ENCODE data around the gene NRCAM.

DNA sequence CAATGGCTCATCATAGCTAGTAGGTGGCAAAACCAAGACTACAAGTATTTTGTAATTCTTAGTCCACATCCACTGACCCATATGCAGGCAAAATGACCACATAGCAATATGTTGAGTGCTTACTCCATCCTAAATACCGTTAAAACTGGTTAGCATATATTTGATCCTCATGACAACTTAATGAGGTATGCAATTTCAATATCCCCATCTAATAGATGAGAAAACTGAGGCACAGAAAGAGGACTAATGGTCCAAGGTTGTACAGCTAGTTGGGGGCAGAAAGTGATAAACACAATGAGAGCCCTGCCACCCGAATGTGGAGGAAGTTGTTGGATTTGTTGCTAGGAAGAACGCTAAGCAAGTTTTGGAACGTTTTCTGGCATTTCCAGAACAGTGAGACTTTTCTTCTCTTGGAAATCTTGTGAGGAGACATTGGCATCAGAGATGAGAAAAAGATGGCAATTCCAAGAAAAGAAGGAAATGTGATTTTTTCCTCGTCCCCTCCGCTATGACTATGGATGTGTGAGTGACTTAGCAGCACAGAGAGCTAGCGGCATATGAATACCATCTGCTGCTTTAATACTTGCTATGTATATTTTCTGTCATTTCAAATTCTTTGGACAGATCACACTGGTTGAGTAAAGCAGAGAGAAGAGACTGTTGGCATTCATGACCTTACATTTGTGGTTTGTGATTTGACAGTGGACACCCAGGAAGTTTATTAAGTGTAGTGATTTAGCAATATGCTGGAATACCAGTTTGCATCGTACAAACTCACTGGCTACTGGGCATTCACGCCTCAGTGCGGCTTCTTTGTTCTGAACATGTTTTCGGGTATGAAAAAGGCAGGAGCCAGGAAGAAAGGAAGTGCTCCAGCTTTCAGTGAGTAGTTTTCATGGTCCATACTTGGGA lies 51.5 kb downstream of the NRCAM start:
- TF ChIP-seq, protein P1, sequence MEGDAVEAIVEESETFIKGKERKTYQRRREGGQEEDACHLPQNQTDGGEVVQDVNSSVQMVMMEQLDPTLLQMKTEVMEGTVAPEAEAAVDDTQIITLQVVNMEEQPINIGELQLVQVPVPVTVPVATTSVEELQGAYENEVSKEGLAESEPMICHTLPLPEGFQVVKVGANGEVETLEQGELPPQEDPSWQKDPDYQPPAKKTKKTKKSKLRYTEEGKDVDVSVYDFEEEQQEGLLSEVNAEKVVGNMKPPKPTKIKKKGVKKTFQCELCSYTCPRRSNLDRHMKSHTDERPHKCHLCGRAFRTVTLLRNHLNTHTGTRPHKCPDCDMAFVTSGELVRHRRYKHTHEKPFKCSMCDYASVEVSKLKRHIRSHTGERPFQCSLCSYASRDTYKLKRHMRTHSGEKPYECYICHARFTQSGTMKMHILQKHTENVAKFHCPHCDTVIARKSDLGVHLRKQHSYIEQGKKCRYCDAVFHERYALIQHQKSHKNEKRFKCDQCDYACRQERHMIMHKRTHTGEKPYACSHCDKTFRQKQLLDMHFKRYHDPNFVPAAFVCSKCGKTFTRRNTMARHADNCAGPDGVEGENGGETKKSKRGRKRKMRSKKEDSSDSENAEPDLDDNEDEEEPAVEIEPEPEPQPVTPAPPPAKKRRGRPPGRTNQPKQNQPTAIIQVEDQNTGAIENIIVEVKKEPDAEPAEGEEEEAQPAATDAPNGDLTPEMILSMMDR (IDR thresholded peaks at IDR 0.05; ENCODE audit: low read depth, low read length): no peak
- no peak for TF ChIP-seq EZH2phosphoT487 (IDR thresholded peaks at IDR 0.05; ENCODE audit: low read depth)

Measured in OCI-LY3 (cell line).